Keratinocyte (primary cell): ENCODE measurements around the gene KCNC2. TPM values are rescaled to one million over a fixed set of nuclear protein-coding genes. Genes with fewer than 3 reads are reported as not detected.

ENCODE experiments used
- DNase-seq: peaks from one replicate; pipeline ENCODE4 v3.0.0-alpha.2; 2011; ENCODE audit warnings: low read depth, missing footprints, low spot score
- FAIRE-seq: peaks from 2 replicates; lab custom pipeline; 2011; peaks lifted over from hg19 to GRCh38; lab: Jason Lieb, UNC
- H2AFZ ChIP-seq: 2 replicates; pipeline ENCODE4 v1.6.0; 2012; ENCODE audit warnings: low read length, control low read depth, inconsistent platforms; ENCODE audit not compliant: control insufficient read depth
- H3K27ac ChIP-seq: 2 replicates; pipeline ENCODE4 v1.5.1; 2011; ENCODE audit warnings: low read length; ENCODE audit not compliant: control insufficient read depth, insufficient read depth
- H3K27me3 ChIP-seq: 3 replicates; pipeline ENCODE4 v1.6.0; 2011; ENCODE audit warnings: low read length; ENCODE audit not compliant: control insufficient read depth, insufficient read depth; ENCODE audit errors: extremely low read depth
- H3K36me3 ChIP-seq, 2 experiments: 2 replicates in 1 of 2; 3 replicates in 1 of 2; pipeline ENCODE4 v1.5.1; 2011; ENCODE audit warnings: low read length in 2 of 2, mild to moderate bottlenecking in 1 of 2; ENCODE audit not compliant: control insufficient read depth in 2 of 2, insufficient read depth in 2 of 2; ENCODE audit errors: extremely low read depth in 1 of 2
- H3K4me1 ChIP-seq: 3 replicates; pipeline ENCODE4 v1.5.1; 2011; ENCODE audit warnings: low read length; ENCODE audit not compliant: control insufficient read depth, insufficient read depth; ENCODE audit errors: extremely low read depth
- H3K4me2 ChIP-seq: 3 replicates; pipeline ENCODE4 v1.6.0; 2011; ENCODE audit warnings: low read depth, low read length; ENCODE audit not compliant: control insufficient read depth, insufficient read depth; ENCODE audit errors: extremely low read depth
- H3K4me3 ChIP-seq, 3 experiments: fragments of 200-600 bp in 1 of 3; sonication (generic) in 1 of 3; 2 replicates in 2 of 3; 3 replicates in 1 of 3; pipeline ENCODE4 v1.5.1; 2011 to 2016; ENCODE audit warnings: low read length in 3 of 3, mild to moderate bottlenecking in 3 of 3, control low read depth in 2 of 3, inconsistent platforms in 1 of 3, low read depth in 1 of 3, mixed read lengths in 1 of 3, mixed run types in 1 of 3, moderate library complexity in 1 of 3; ENCODE audit not compliant: control insufficient read depth in 2 of 3, insufficient read depth in 2 of 3; ENCODE audit errors: extremely low read depth in 1 of 3
- H3K79me2 ChIP-seq: 2 replicates; pipeline ENCODE4 v1.6.0; 2012; ENCODE audit warnings: low read length; ENCODE audit not compliant: control insufficient read depth, insufficient read depth
- H3K9ac ChIP-seq: 3 replicates; pipeline ENCODE4 v1.6.0; 2011; ENCODE audit warnings: low read length; ENCODE audit not compliant: control insufficient read depth, insufficient read depth; ENCODE audit errors: extremely low read depth
- H3K9me1 ChIP-seq: 3 replicates; pipeline ENCODE4 v1.6.0; 2011; ENCODE audit warnings: low read length; ENCODE audit not compliant: control insufficient read depth, insufficient read depth; ENCODE audit errors: extremely low read depth
- H3K9me3 ChIP-seq: 2 replicates; pipeline ENCODE4 v1.5.1; 2012; ENCODE audit warnings: low read depth, low read length; ENCODE audit not compliant: control insufficient read depth
- H4K20me1 ChIP-seq: 3 replicates; pipeline ENCODE4 v1.6.0; 2011; ENCODE audit warnings: low read length; ENCODE audit not compliant: control insufficient read depth, insufficient read depth; ENCODE audit errors: extremely low read depth
- CTCF ChIP-seq, 3 experiments: IDR thresholded peaks in 1 of 3; conservative IDR thresholded peaks in 1 of 3; optimal IDR thresholded peaks in 1 of 3; 2 replicates in 2 of 3; 3 replicates in 1 of 3; pipeline versions ENCODE3 to v1.5.1; 2011; ENCODE audit warnings: low read length in 3 of 3, mild to moderate bottlenecking in 3 of 3, moderate library complexity in 2 of 3, control low read depth in 1 of 3, inconsistent platforms in 1 of 3; ENCODE audit not compliant: insufficient read depth in 2 of 3; ENCODE audit errors: extremely low read depth in 1 of 3
- EZH2 ChIP-seq: IDR thresholded peaks from one replicate; pipeline ENCODE4 v1.6.1; 2012; ENCODE audit warnings: inconsistent platforms, mild to moderate bottlenecking, low read length, moderate library complexity
- dilution Hi-C: fragments of 300-500 bp; cut with MboI; formaldehyde crosslinking; loops from one replicate; pipeline ENCODE4 v1.7.0; 2020; ENCODE audit warnings: low sequenced_read_pairs; ENCODE audit not compliant: extremely low pct_ligation_motif_present
- polyA plus RNA-seq, 5 experiments: library from polyadenylated mRNA; depleted of rRNA in 3 of 5; stranded (reverse) in 3 of 5; stranded (forward) in 1 of 5; unstranded in 1 of 5; fragments of >200 nt; gene quantifications; 1 replicate in 1 of 5; 2 replicates in 3 of 5; 3 replicates in 1 of 5; pipeline versions ENCODE4 v1.2.1 to v1.2.3, GENCODE V29; 2011 to 2012; ENCODE audit warnings: missing spikeins in 2 of 5, low read depth in 1 of 5, low replicate concordance in 1 of 5

Gene KCNC2
- polyA plus RNA-seq, 1 donor (not counting 4 experiments of a cell fraction or from before 2014, with no cell fraction given): not detected

GRCh38 chr12:75227132-75227531 is 17.5 kb upstream of the KCNC2 start:
- no peak overlapping the region for H3K4me2 ChIP-seq
- TF ChIP-seq EZH2 (no peak), CTCF (optimal IDR thresholded peaks at IDR 0.05 in 1 of 3, IDR thresholded peaks at IDR 0.05 in 1 of 3, conservative IDR thresholded peaks at IDR 0.05 in 1 of 3; ENCODE audit: extremely low read depth in 1 of 3, insufficient read depth in 2 of 3, low read length in 3 of 3) (no peak)
- H3K9me3 ChIP-seq: no peaks in the 10 kb centered on the region
- no peaks in the 10 kb centered on the region for H3K27me3 ChIP-seq
- no peaks in the 10 kb centered on the region for H3K4me1 ChIP-seq
- H3K79me2 ChIP-seq: no peaks in the 10 kb centered on the region
- FAIRE-seq (no peak), DNase-seq (no peak)
- no peaks in the 10 kb centered on the region for H3K9me1 ChIP-seq
- H3K36me3 ChIP-seq: no peaks in the 10 kb centered on the region
- dilution Hi-C loops: no loop called here
- H4K20me1 ChIP-seq: no peaks in the 10 kb centered on the region
- H2AFZ ChIP-seq: no peak overlapping the region
- H3K27ac ChIP-seq: no peak overlapping the region
- H3K4me3 ChIP-seq: no peak overlapping the region
- H3K9ac ChIP-seq: no peak overlapping the region

GRCh38 chr12:75212072-75212471 is 2.4 kb upstream of the KCNC2 start:
- H3K27me3 ChIP-seq: peaks cover 30% of the 10 kb centered on the region
- H3K36me3 ChIP-seq: no peaks in the 10 kb centered on the region
- H3K27ac ChIP-seq: no peak overlapping the region
- no peaks in the 10 kb centered on the region for H3K9me3 ChIP-seq
- no peaks in the 10 kb centered on the region for H3K79me2 ChIP-seq
- no peak overlapping the region for H2AFZ ChIP-seq
- H3K4me1 ChIP-seq: no peaks in the 10 kb centered on the region
- TF ChIP-seq EZH2 (no peak), CTCF (optimal IDR thresholded peaks at IDR 0.05 in 1 of 3, IDR thresholded peaks at IDR 0.05 in 1 of 3, conservative IDR thresholded peaks at IDR 0.05 in 1 of 3; ENCODE audit: extremely low read depth in 1 of 3, insufficient read depth in 2 of 3, low read length in 3 of 3) (no peak)
- FAIRE-seq (no peak), DNase-seq (no peak)
- no peak overlapping the region for H3K9ac ChIP-seq
- no peak overlapping the region for H3K4me2 ChIP-seq
- dilution Hi-C loops: no loop called here
- H4K20me1 ChIP-seq: no peaks in the 10 kb centered on the region
- H3K9me1 ChIP-seq: no peaks in the 10 kb centered on the region
- H3K4me3 ChIP-seq: no peak overlapping the region
